Activated T-cell treated with anti-CD3 and anti-CD28 coated beads, Interleukin-2, amount 50 U/mL, for 48 hours (primary cell): ENCODE results near the gene AIF1L.

Experiments used
- DNase-seq, 2 experiments: peaks; one replicate each; pipeline ENCODE4 v3.0.0-alpha.2; 2020

The AIF1L gene

GRCh38 chr9:131078427-131079366 is 17.6 kb upstream of the AIF1L start:
- no peak for DNase-seq

GRCh38 chr9:131080589-131080988 is 15.7 kb upstream of the AIF1L start:
- DNase-seq: no peak

- no peak for DNase-seq
Observed at GRCh38 chr9:131081868-131082267, 14.5 kb upstream of the AIF1L start.

- no peak for DNase-seq
Observed at GRCh38 chr9:131082774-131083512, 13.4 kb upstream of the AIF1L start.

DNA sequence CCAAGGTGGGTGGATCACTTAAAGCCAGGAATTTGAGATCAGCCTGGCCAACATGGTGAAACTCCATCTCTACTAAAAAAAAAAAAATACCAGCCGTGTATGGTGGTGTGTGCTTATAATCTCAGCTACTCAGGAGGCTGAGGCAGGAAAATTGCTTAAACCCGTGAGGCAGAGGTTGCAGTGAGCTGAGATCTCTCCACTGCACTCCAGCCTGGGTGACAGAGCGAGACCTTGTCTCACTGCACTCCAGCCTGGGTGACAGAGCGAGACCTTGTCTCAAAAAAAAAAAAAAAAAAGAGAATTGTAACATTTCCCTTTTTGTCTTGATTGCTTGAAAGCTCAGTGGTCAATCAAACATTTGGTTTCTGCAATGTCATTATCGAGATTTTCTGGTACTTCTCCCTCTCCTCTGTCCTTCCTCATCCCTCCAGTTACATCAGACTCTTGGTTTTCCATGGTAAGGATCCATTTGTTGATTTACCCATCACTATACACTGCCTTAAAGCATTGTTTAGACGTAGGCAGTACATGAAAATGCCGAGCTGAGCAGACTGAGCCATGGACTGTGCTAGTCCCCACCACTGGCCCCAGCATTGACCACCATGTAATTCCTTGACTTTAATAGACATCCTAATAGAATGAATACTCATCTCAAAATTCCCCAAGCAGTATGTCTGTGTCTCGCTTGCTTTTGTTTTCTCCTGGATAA is 11.5 kb upstream of the AIF1L start:
- no peak for DNase-seq

- no peak for DNase-seq
Observed at GRCh38 chr9:131085370-131086122, 10.8 kb upstream of the AIF1L start.

DNA sequence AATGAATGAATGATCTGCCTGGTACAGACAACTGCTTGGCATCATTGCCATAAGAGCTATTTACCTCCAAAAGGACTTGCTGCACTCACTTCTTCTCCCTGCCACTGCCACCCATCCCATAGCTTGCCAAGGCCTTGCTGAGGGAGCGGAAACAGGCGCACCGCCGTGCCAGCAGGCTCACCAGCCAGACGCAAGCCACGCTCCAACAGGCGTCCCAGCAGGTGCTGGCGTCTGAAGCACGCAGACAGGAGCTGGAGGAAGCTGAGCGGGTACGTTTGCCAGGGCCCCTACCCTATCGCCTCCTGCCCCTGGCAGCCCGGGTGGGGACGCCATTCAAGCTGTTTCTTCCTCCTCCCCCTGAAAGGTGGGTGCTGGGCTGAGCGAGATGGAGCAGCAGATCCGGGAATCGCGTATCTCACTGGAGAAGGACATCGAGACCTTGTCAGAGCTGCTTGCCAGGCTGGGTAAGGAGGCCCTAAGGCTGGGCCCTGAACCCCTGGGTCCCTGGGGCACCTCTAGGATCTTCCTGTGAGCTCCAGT is 8.9 kb upstream of the AIF1L start:
- DNase-seq: no peak

DNA sequence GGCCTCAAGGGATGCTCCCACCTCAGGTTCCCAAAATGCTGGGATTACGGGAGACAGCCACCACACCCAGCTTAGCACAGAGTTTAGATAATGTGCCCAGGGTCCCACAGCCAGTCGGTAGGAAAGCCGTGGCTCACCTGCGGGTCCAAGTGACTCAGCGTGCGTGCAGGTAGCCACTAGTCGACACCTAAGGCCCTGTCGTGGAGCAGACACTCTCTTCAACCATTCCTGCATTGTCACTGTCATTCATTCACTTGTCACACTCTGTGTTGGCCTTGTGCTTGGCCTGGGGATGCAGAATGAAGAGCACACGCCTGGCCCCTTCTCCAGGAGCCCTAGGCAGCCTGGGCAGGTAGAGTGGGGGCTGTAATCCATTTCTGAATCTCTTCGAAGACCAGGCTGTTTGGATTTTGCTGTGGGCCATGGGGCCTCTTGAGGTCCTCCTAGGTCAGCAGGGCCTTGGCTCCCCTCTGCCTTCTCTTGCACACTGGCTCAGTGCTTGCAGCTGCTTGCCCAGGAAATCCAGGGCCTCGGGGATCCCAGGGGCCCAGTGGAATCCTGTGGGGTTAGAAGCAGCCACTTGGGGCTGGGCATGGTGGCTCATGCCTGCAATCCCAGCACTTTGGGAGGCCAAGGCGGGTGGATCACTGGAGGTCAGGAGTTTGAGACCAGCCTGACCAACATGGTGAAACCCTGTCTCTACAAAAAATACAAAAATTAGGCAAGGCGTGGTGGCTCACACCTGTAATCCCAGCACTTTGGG is 6.1 kb upstream of the AIF1L start:
- no peak for DNase-seq

GRCh38 chr9:131091352-131091992 is 4.9 kb upstream of the AIF1L start:
- DNase-seq: no peak

DNA sequence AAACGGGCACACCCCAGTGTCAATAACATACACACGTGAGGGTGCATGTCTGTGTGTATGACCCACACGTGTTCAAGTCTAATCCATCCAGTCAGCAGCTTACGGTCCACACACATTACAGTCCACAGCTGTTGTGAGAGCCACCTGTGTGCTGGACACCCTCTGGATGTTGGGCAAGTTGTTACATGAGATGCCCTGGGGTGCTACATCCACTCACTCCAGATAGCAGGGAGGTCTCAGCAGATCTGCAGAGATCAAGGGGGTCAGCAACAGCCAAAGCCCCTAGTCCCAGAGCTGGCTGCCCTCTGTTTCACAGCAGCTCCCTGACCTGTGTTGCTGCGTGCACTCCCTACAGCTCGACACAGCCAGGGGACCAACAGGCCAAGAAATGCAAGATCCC is 4.3 kb upstream of the AIF1L start:
- DNase-seq: no peak

- DNase-seq: no peak
Observed at GRCh38 chr9:131092548-131093440, 3.5 kb upstream of the AIF1L start.

- no peak for DNase-seq
Observed at GRCh38 chr9:131094015-131094414, 2.3 kb upstream of the AIF1L start.

DNA sequence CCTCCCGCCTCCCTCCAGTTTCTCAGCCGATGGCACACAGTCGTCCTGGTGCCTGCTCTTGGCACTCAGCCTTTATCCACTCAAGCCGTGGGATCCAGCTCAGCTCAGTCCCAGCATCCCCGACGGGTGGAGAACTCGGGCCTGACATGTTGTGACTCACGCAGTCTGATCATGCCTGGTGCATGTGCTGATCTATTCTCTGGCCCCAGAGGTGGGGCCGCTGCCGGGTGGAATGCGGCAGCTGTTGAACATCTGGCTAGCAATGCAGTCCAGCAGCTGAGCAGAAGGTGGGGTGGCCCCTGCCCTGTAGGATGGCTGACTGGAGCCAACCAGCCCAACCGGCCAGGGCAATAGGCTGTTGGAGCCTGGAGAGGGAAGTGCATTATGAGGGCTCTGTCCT is 1.7 kb upstream of the AIF1L start:
- DNase-seq: no peak

GRCh38 chr9:131095666-131096268 is 564 bp upstream of the AIF1L start:
- no peak for DNase-seq

- no peak for DNase-seq
Observed at GRCh38 chr9:131097126-131097947, 1.0 kb downstream of the AIF1L start.

DNA sequence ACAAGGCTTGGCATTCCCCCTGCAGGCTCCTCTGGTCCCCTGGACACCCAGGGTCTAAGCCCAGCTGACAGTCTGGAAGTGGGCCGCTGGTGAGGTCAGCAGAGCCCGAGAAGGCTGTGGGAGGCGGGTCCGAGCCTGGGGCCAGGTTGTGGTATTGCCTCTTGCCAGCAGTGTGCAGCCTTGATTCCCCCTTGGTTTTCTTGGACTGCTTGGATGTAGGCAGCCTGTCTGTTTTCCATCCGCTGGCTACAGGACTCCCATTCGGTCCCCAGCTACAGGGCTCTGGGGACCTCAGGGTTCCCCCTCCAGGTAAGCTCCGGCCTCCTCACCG is 1.6 kb downstream of the AIF1L start:
- no peak for DNase-seq

GRCh38 chr9:131098391-131099101 is 2.2 kb downstream of the AIF1L start:
- DNase-seq: no peak

- DNase-seq: no peak
Observed at GRCh38 chr9:131099102-131099606, 2.8 kb downstream of the AIF1L start.
